GM21447 (cell line): ENCODE results near the gene GTPBP4.
A peak's percentile ranks its signal among the peaks of the same experiment; 100 is the strongest.

Source experiments
- ATAC-seq: cut with Tn5 transposase; IDR thresholded peaks from one replicate; pipeline ENCODE4 v1.9.1; 2021; ENCODE audit not compliant: unreplicated experiment

GTPBP4 gene

GRCh38 chr10:966466-967235 lies 21.6 kb upstream of the GTPBP4 start:
- no peak for ATAC-seq

- no peak for ATAC-seq
Measured at GRCh38 chr10:968546-969199, 19.6 kb upstream of the GTPBP4 start.

GRCh38 chr10:969473-970150 lies 18.6 kb upstream of the GTPBP4 start:
- ATAC-seq: no peak

GRCh38 chr10:970311-971149 lies 17.7 kb upstream of the GTPBP4 start:
- ATAC-seq: no peak

- no peak for ATAC-seq
Measured at GRCh38 chr10:971150-971542, 17.1 kb upstream of the GTPBP4 start.

- no peak for ATAC-seq
Measured at GRCh38 chr10:971613-972012, 16.6 kb upstream of the GTPBP4 start.

GRCh38 chr10:972763-973162 lies 15.5 kb upstream of the GTPBP4 start:
- no peak for ATAC-seq

- no peak for ATAC-seq
Measured at GRCh38 chr10:974038-974784, 14.0 kb upstream of the GTPBP4 start.

GRCh38 chr10:974785-975074 lies 13.5 kb upstream of the GTPBP4 start:
- ATAC-seq: no peak

GRCh38 chr10:976316-976715 lies 11.9 kb upstream of the GTPBP4 start:
- no peak for ATAC-seq

- no peak for ATAC-seq
Measured at GRCh38 chr10:978826-979421, 9.3 kb upstream of the GTPBP4 start.

- no peak for ATAC-seq
Measured at GRCh38 chr10:980468-981093, 7.7 kb upstream of the GTPBP4 start.

GRCh38 chr10:983401-983800 lies 4.8 kb upstream of the GTPBP4 start:
- no peak for ATAC-seq

GRCh38 chr10:983971-984655 lies 4.1 kb upstream of the GTPBP4 start:
- ATAC-seq: no peak

- ATAC-seq: no peak
Measured at GRCh38 chr10:985361-985760, 2.9 kb upstream of the GTPBP4 start.

GRCh38 chr10:986137-986825 lies 2.0 kb upstream of the GTPBP4 start:
- no peak for ATAC-seq

- no peak for ATAC-seq
Measured at GRCh38 chr10:986881-987619, 1.2 kb upstream of the GTPBP4 start.

GRCh38 chr10:987620-987869 lies 689 bp upstream of the GTPBP4 start:
- peak; percentile 1 for ATAC-seq
